ENCODE measurements around the gene TTPAL.

GRCh38 chr20:44513871-44514270, 38.2 kb downstream of the TTPAL start:
- TF ChIP-seq CTCF (IDR thresholded peaks at IDR 0.05) (no peak), POLR2A (IDR thresholded peaks at IDR 0.05) (no peak), EP300 (IDR thresholded peaks at IDR 0.05) (no peak)

All from gastroesophageal sphincter (tissue), 3 donors.